Panc1 (cell line): Measurements from ENCODE around the gene FRRS1L.

Source experiments
- CTCF ChIP-seq: fragments of 450-650 bp; IDR thresholded peaks from 2 replicates; pipeline ENCODE4 v1.5.1; 2017; ENCODE audit warnings: mild to moderate bottlenecking
- REST ChIP-seq, 2 experiments: IDR thresholded peaks; 2 replicates each; pipeline ENCODE4 v1.6.1; 2011 to 2012; ENCODE audit warnings: low read depth in 2 of 2, control low read depth in 1 of 2, low read length in 1 of 2, mild to moderate bottlenecking in 1 of 2, moderate library complexity in 1 of 2; ENCODE audit not compliant: insufficient read depth in 1 of 2

DNA sequence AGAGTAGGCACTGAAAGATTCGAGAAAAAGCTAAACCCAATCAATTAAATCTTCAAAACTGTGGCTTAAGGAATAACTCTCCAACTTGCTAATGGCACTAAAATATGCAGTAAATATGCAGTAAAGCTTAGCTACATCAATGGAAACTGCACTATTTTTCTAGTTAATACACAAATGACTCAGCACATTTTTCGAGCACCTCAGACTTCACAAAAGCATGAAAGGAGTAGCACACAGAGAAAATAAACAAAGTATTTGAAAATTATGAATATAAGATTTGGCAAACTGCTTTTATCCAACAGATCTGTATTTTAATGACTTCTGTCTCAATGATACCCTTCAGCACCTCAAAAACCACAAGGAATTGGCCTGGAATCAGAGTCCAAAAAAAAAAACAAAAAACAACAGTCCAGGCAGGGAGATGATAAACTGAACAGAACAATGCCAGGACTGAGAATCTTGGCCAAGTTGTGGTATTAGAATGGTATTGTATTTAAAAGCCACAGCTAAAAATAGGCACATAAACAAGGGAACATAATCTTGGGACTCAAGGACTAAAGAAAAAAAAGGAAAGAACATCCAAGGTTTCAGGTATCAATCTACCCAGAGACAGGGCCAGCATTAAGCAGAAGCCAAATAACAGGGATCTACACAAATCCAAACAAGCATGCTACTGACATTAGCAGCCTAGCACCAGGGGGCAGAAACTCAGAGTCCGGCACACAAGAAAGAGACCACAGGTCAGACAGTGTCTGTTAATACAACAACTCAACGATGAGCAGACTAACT, 68.7 kb downstream of the FRRS1L start:
- peak; percentile 33 for TF ChIP-seq CTCF
- no peak for TF ChIP-seq REST (IDR thresholded peaks at IDR 0.05; ENCODE audit: insufficient read depth in 1 of 2, low read depth in 2 of 2, low read length in 1 of 2)
